Endothelial cell of umbilical vein (primary cell): Measurements from ENCODE around the gene SLC12A7.

Source experiments
- CTCF ChIP-seq, 2 donors: IDR thresholded peaks; 1 replicate in 1 of 2; 2 replicates in 1 of 2; pipeline ENCODE4 v1.5.1; 2011; ENCODE audit warnings: low read length in 2 of 2, mild to moderate bottlenecking in 2 of 2, moderate library complexity in 2 of 2, control low read depth in 1 of 2, inconsistent platforms in 1 of 2, low read depth in 1 of 2; ENCODE audit not compliant: insufficient read depth in 1 of 2; ENCODE audit errors: extremely low read depth in 1 of 2
- EZH2 ChIP-seq: IDR thresholded peaks from 2 replicates; pipeline ENCODE4 v1.6.1; 2012; ENCODE audit warnings: borderline replicate concordance, low read depth, mild to moderate bottlenecking, moderate library complexity, low read length, inconsistent platforms; ENCODE audit not compliant: severe bottlenecking
- FOS ChIP-seq: IDR thresholded peaks from 2 replicates; pipeline ENCODE4 v1.6.1; 2011; ENCODE audit warnings: mild to moderate bottlenecking, low read length, moderate library complexity, borderline replicate concordance; ENCODE audit not compliant: insufficient read depth
- POLR2A ChIP-seq: IDR thresholded peaks from 2 replicates; pipeline ENCODE4 v1.6.1; 2012; ENCODE audit warnings: low read depth, mild to moderate bottlenecking, control low read depth, low read length
- POLR2AphosphoS5 ChIP-seq: IDR thresholded peaks from 2 replicates; pipeline ENCODE4 v1.6.1; 2012; ENCODE audit warnings: low read depth, mild to moderate bottlenecking, control low read depth, low read length, moderate library complexity; ENCODE audit not compliant: insufficient read depth
- TF ChIP-seq, protein P1 (sequence below): IDR thresholded peaks from 2 replicates; pipeline ENCODE4 v1.6.1; 2011; ENCODE audit not compliant: insufficient read depth, insufficient read length

- TF ChIP-seq CTCF (IDR thresholded peaks at IDR 0.05; ENCODE audit: extremely low read depth in 1 of 2, insufficient read depth in 1 of 2, low read depth in 1 of 2, low read length in 2 of 2) (no peak), EZH2 (no peak), POLR2A (no peak), POLR2AphosphoS5 (no peak), FOS (no peak)
- TF ChIP-seq, protein P1, sequence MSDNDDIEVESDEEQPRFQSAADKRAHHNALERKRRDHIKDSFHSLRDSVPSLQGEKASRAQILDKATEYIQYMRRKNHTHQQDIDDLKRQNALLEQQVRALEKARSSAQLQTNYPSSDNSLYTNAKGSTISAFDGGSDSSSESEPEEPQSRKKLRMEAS, result no peak
Measured at GRCh38 chr5:1039210-1039548, 72.7 kb downstream of the SLC12A7 start.
